ENCODE results near the gene MMP24OS.
"Not testable (repeated sequence)": the region's sequence is repeated elsewhere in the genome, so short reads cannot be mapped to it uniquely, and the experiment has no call there.

- TF ChIP-seq, protein P1, sequence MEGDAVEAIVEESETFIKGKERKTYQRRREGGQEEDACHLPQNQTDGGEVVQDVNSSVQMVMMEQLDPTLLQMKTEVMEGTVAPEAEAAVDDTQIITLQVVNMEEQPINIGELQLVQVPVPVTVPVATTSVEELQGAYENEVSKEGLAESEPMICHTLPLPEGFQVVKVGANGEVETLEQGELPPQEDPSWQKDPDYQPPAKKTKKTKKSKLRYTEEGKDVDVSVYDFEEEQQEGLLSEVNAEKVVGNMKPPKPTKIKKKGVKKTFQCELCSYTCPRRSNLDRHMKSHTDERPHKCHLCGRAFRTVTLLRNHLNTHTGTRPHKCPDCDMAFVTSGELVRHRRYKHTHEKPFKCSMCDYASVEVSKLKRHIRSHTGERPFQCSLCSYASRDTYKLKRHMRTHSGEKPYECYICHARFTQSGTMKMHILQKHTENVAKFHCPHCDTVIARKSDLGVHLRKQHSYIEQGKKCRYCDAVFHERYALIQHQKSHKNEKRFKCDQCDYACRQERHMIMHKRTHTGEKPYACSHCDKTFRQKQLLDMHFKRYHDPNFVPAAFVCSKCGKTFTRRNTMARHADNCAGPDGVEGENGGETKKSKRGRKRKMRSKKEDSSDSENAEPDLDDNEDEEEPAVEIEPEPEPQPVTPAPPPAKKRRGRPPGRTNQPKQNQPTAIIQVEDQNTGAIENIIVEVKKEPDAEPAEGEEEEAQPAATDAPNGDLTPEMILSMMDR (conservative IDR thresholded peaks at IDR 0.05 in 1 of 2, IDR thresholded peaks at IDR 0.05 in 1 of 2; ENCODE audit: extremely low read depth in 1 of 2, insufficient read depth in 1 of 2, low read depth in 1 of 2, low read length in 2 of 2): not testable (repeated sequence)
- not testable (repeated sequence) for TF ChIP-seq EZH2 (IDR thresholded peaks at IDR 0.05; ENCODE audit: borderline replicate concordance, low read length)
These were observed 25.3 kb downstream of the MMP24OS start for GRCh38 chr20:35252598-35252997.

All from mammary epithelial cell (primary cell).